ENCODE results near the gene EPDR1.

GRCh38 chr7:37912756-37913155 is 7.7 kb upstream of the EPDR1 start:
- TF ChIP-seq CTCF (optimal IDR thresholded peaks at IDR 0.05 in 1 of 3, IDR thresholded peaks at IDR 0.05 in 1 of 3, conservative IDR thresholded peaks at IDR 0.05 in 1 of 3; ENCODE audit: extremely low read depth in 1 of 3, insufficient read depth in 2 of 3, low read length in 3 of 3) (no peak), EZH2 (IDR thresholded peaks at IDR 0.05; ENCODE audit: low read length) (no peak)
